Measurements from ENCODE around the gene FAM180A.

The FAM180A gene

DNA sequence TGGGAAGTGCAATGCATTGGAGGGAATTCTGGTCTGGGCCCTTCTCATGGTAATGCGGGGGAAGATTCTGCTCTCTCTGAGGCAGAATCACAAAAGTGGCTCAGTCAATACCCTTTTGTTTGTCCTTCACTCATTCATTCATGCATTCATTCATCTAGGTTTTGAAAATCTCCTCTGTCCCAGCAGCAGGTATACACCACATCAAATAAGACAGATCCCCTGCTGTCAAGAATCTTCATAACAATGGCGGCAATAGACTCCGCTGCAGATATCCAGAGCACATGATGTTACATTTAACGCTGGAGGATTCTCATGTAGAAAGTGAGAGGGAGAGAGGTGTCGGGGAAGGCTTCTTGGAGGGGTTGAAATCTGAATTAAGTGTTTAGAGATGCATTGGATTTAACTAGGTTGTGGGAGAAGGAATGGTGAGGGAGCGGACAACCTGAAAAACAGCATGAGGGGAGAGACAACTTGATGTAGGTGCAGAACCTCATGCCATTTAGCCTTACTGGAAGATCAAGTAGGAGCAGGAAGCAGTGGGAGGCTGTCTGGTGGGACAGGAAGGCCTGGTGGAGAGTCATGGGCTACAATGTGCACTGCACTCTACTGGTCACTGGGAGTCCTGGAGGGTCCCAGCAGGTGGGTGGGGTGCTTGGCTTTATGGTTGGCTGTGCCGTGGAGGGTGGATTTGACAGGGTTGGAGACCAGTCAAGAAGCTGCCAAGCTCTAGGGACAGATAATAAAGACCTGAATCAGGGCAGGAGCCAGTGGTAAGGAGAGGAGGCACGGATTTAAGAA lies 5.2 kb upstream of the FAM180A start:
- TF ChIP-seq, protein P1, sequence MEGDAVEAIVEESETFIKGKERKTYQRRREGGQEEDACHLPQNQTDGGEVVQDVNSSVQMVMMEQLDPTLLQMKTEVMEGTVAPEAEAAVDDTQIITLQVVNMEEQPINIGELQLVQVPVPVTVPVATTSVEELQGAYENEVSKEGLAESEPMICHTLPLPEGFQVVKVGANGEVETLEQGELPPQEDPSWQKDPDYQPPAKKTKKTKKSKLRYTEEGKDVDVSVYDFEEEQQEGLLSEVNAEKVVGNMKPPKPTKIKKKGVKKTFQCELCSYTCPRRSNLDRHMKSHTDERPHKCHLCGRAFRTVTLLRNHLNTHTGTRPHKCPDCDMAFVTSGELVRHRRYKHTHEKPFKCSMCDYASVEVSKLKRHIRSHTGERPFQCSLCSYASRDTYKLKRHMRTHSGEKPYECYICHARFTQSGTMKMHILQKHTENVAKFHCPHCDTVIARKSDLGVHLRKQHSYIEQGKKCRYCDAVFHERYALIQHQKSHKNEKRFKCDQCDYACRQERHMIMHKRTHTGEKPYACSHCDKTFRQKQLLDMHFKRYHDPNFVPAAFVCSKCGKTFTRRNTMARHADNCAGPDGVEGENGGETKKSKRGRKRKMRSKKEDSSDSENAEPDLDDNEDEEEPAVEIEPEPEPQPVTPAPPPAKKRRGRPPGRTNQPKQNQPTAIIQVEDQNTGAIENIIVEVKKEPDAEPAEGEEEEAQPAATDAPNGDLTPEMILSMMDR (IDR thresholded peaks at IDR 0.05; ENCODE audit: low read depth, low read length), result no peak
- no peak overlapping the region for H3K4me3 ChIP-seq (ENCODE audit: low read depth, low read length)

DNA sequence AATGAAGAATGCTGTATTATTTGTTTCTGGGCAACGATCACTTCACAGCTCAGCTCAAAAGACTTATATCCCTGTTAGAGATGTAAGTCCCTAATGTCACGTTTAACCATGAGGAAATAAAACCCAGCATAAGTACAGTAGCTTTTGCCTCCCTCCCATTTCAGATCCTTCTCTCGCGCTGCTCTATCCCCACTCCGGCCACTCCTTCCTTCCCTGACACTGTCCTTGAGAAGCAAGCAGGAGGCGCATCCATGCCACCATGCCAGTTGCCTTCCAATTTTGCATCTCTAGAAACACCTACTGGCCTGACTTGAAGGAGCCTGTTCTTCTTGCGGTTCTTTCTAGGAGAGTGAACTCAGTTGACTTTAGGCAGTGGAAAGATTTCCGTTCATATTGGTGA lies 1.2 kb downstream of the FAM180A start:
- H3K4me3 ChIP-seq (ENCODE audit: low read depth, low read length), result peak overlapping the region; percentile 44
- TF ChIP-seq, protein P1 (IDR thresholded peaks at IDR 0.05; ENCODE audit: low read depth, low read length), result no peak

DNA sequence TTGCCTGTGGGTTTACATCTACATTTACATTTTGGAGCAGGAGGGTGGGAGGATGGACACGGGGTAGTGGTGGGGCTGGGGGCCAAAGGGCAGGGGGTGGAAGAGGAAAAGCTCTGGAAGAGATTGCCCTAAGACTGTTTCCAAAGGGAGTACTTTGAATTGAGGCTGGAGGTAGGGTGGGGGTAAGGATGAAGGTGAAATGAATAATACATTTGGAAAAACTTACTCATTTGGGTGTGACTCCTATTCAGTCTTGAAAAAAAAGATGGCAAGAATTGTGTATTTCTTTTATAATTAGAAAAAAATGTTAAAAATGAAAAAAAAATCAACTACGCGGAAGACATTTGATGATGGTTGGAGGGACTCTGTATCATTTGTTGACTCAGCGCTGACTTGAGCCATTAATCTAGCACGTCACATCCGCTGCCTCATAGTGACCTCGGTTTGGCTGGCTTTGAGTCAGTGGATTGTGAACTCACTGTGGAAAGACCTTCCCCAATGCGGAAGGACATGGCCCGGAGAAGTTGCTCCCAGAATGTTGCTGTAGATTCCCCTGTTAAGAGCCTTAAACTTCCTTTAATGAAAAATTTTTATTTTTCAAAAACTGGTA lies 2.8 kb downstream of the FAM180A start:
- TF ChIP-seq, protein P1 (IDR thresholded peaks at IDR 0.05; ENCODE audit: low read depth, low read length), result no peak
- H3K4me3 ChIP-seq (ENCODE audit: low read depth, low read length), result no peak overlapping the region

DNA sequence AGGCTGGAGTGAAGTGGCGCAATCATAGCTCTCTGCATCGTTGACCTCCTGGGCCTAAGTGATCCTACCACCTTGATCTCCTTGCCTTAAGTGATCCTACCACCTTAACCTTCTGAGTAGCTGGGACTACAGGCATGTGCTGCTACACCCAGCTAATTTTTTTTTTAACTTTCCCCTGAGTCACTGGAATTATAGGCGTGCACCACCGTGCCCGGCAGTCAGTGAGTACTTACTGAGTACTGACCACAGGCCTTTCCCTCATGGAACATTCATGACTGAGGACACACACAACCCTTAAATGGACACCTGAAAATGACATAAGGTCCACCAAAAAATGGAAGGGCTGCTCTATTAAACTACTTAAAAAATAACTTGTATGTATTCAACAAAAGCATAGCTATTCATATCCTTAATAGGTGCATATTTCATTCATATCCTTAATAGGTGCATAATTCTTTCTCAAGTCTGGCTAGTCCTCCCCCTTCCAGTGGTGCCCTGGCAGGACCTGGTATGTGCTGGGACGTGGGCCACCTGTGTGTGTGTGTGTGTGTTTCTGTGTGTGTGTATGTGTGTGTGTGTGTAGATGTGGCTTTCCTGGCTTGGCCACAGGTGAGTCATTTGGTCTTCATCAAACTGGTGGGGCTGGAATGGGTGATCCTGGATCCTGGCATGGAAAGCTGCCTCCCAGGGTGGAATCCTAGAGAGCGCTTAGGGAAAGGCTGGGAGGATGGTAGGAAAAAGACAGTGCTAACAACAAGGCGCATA lies 3.5 kb downstream of the FAM180A start:
- TF ChIP-seq, protein P1 (IDR thresholded peaks at IDR 0.05; ENCODE audit: low read depth, low read length), result no peak
- H3K4me3 ChIP-seq (ENCODE audit: low read depth, low read length), result no peak overlapping the region

DNA sequence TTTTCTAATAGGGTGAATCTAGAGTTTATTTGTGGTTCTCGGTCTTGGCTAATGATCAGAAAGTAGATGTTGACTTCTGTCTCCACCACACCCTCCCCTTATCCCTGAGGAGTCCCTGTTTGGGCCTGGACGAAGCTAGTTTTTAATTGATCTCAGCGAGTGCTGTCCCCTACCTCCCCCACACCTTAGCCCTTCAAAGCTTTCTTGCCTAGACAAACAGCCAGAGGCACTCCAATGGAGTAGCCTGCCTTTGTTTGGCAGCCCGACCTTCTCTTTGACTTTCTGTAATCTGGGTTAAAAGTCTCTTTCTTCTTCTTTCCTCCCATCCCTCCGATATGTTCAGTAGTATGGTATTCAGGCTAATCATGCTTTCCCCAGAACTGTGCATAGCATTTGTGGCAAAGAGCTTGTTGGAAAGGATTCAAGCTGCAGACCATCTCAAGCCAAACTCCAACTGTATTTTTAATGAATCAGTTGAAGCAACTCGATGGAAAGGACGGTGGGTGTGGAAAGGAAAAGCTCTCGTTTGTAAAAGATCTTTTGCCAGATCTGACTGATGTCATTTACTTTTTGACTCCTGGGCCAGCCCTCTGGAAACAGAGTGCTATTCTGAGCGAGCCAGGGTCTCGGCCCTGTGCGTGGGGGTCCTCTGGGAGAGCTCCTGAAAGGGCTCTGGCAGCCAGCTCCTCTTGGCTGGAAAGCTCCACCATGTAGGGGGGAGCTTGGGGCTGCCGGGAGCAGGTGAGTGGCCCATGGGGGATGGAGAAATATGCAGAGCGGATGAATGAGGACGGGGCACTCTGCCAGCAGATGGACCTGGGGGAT lies 4.5 kb downstream of the FAM180A start:
- TF ChIP-seq, protein P1 (IDR thresholded peaks at IDR 0.05; ENCODE audit: low read depth, low read length), result no peak
- H3K4me3 ChIP-seq (ENCODE audit: low read depth, low read length), result no peak overlapping the region

DNA sequence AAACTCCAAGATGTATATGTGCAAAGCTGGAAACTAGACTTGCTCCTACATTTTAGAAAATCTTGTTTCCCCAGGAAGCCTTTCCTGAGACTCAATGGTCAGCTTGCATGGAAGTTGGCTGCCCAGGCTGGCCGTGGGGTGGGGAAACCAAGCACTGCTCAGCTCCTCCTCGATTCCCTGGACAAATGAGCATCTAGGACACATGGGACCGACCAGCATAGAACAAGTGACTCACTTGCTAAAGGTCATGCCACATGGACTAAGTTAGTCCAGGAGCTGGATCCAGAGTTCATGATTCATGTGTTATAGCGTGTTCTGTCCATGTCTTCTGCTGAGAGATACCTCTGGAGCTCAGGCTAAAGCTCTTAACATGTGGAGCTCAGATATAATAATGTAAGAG lies 6.2 kb downstream of the FAM180A start:
- H3K4me3 ChIP-seq (ENCODE audit: low read depth, low read length), result no peak overlapping the region
- TF ChIP-seq, protein P1 (IDR thresholded peaks at IDR 0.05; ENCODE audit: low read depth, low read length), result no peak

Data from WI38 (cell line).